GM21423 (cell line): ENCODE data around the gene SOX5.
"Not testable (repeated sequence)": the region's sequence is repeated elsewhere in the genome, so short reads cannot be mapped to it uniquely, and the experiment has no call there.

Source experiments
- ATAC-seq: cut with Tn5 transposase; IDR thresholded peaks from one replicate; pipeline ENCODE4 v1.9.1; 2021; ENCODE audit warnings: mild to moderate bottlenecking, moderate library complexity; ENCODE audit not compliant: unreplicated experiment

Gene SOX5

DNA sequence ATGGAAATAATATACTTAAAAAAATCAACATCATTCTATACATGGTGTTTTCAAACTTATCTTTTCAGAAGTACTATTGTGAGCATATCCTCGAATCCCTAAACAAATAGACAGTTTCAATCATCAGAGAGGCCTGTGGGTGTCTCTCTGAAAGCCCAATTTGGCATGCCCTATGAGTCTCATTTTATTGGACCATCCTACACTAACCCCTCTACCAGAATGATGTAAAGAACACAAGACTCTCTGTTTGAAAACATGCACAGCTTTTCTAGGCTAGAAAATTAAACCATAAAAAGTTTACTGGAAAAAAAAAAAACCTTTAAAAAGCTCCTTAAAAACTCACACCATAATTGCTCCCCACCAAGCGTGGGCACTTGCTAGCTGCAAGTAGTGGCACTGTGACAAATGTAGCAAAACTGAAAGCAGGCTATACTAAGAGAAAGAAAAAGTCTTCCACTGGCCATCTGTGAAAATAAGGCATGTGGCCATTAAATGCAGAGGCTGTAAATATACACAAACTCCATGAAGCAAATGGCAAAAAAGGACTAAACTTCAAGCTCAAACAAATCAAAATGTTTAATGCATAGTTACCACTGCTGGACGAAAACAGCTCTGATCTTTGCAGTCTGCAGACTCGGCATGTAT, 394.2 kb downstream of the SOX5 start:
- ATAC-seq: no peak

DNA sequence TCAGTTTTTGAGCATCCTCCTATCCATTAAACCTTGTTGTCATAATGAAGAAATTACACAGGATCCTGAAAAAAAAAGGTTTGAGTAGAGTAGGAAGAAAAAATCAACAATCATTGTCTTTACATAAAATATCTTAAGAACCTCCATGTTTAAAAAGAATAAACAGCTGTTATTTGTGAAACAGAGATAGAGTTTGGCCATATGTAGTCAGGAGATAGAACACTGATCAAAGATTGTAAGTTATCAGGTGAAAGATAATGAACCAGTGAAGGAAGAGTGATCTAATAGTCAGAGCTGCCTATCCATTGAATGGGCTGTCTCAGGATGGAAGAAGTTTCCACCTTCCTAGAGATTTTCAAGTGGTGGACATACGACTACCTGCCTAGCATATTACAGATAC, 397.1 kb downstream of the SOX5 start:
- ATAC-seq: no peak

DNA sequence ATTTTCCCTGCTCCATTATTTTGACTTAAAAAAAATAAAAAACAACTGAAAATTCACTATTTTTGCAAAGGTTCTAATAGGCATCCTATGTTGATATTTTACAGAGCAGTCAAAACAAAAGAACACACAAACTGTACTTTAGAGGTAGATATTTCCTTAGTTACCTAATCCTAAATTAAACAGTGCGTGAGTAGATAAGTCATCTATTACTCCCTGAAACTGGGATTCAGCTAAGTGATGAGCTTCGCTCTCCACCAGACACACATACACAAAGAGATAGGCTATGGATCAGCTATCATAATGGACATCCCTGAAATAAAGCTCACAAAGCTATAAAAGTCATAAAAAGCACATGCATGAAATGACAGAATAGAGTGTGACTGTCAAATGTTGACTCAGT, 398.7 kb downstream of the SOX5 start:
- no peak for ATAC-seq

GRCh38 chr12:23548742-23549141, 400.7 kb downstream of the SOX5 start:
- ATAC-seq: no peak

- no peak for ATAC-seq
Measured at GRCh38 chr12:23546756-23547155, 402.7 kb downstream of the SOX5 start.

DNA sequence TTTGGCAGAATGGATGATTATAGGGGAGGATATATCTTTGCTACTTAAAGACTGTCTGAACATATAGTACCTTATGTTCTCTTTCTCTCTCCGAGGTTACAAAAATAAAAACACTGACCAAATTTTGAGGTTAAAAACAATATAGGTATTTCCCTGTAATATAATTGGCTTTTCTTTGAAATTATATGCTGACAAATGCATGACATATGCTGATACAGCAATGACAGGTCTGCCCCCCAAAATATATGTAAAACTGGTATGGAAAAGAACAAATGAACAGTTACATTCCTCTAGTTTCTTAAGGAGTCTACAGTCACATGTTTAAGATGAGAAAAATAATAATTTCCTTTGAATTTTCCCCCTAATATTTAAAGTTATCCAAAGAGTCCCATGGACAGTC, 405.7 kb downstream of the SOX5 start:
- ATAC-seq: no peak

DNA sequence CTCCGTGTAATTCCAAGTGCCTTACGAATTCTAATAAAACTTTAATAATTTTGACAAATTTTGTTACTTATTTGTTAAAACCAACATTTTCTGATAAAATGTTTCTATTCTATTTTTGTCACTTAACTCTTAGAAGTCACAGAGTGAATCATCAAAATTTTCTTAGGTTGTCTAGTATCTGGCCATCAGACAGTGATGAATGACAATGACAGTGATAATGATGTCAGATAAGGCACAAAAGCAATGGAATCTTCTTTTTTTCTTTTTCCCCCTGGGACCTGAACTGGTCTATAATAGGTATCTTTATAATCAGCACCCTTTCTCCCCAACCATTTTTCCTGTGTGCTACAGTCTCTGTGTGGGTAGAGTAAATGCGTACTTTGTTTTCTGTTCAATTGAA, 407.3 kb downstream of the SOX5 start:
- no peak for ATAC-seq

DNA sequence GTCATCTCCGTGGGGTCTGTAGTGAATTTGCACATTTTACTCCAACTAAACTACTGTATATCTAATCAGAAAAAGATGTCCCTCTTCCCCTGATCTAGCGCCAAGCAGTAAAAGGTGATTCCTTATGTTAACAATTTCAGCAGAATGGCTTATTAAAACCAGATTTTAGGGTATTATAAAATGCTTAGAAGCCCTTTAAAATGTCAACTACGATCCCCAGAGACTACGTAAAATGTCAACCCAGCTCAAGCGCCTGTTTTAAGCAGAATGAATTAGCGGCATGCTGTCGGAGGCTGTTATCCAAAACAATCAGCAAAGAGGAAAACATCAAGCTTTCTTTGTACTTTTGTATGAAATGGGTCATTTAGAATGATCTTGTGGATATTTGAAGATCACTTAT, 408.9 kb downstream of the SOX5 start:
- ATAC-seq: no peak

DNA sequence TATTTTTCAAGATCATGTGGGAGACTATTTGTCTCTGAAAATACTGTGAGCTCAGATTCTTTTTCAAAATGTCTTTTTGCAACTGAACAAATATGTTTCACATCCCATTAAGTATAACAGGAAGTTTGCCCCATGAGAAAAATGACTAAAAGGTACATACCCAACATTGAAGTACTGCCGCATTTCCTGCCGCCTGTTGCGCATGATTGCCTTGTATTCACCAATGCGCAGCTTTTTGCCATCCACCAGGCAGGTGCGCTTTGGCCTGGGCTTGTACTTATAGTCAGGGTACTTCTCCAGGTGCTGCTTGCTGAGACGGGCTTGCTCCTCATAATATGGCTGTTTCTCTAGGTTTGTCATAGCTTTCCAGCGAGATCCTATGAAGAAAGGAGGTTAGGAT, 413.2 kb downstream of the SOX5 start:
- ATAC-seq: no peak

DNA sequence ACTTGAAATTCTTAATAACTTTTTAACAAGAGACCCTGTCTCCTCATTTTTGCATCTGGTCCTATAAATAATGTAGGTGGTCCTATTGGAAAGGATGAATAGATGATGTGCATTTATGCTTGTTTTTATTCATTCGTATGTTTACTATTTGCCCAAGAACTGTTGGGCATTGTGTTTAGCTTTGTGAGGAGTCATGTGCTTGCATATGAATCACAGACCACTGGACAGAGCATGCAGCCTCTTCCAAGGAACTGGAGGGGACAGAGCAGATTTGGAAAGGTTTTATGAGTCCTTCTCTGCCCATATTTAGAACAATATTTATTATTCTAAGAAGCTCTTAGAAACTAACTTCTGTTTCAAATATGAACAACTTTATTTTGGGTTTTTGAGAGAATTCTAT, 414.0 kb downstream of the SOX5 start:
- no peak for ATAC-seq

DNA sequence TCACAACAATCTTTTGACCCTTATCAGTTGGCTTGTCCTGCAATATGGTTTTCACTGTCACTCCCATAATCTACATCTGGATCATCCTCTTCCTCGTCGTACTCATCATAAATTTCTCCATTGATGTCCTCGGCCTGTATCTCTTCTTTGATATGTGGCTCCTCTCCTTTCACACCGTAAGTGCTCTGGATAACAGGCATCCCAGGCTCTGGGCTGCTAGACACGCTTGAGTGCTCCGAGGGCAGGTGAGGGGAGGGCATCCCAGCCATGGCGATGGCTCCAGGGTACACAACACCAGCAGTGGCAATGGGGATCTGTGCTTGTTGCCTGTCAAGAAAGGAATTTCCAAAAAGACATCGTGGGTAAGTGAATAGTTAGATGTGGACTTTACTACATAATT, 415.3 kb downstream of the SOX5 start:
- no peak for ATAC-seq

- ATAC-seq: no peak
Measured at GRCh38 chr12:23533699-23534098, 415.8 kb downstream of the SOX5 start.

- no peak for ATAC-seq
Measured at GRCh38 chr12:23533265-23533664, 416.2 kb downstream of the SOX5 start.

GRCh38 chr12:23528316-23528715, 421.2 kb downstream of the SOX5 start:
- ATAC-seq: no peak

GRCh38 chr12:23525450-23526072, 423.9 kb downstream of the SOX5 start:
- no peak for ATAC-seq

DNA sequence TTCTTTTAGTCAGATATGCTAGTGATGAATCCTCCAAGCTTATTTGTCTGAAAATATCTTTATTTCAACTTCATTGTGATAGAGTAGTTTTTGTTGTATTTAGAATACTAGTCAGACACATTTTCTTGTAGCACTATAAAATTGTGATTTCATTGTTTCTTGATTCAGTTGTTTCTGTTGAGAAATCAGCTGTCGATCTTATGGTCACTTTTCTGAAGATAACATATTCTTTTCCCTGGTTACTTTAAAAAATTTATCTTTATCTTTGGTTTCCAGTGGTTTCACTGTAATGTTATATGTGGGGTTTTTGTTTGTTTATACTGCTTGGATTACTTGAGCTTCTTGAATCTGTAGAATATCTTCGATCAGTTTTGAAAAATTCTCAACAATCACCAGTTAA, 426.1 kb downstream of the SOX5 start:
- ATAC-seq: no peak

DNA sequence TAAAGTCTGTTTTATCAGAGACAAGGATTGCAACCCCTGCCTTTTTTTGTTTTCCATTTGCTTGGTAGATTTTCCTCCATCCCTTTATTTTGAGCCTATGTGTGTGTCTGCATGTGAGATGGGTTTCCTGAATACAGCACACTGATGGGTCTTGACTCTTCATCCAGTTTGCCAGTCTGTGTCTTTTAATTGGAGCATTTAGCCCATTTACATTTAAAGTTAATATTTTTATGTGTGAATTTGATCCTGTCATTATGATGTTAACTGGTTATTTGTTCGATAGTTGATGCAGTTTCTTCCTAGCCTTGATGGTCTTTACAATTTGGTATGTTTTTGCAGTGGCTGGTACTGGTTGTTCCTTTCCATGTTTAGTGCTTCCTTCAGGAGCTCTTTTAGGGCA, 430.0 kb downstream of the SOX5 start:
- ATAC-seq: not testable (repeated sequence)

DNA sequence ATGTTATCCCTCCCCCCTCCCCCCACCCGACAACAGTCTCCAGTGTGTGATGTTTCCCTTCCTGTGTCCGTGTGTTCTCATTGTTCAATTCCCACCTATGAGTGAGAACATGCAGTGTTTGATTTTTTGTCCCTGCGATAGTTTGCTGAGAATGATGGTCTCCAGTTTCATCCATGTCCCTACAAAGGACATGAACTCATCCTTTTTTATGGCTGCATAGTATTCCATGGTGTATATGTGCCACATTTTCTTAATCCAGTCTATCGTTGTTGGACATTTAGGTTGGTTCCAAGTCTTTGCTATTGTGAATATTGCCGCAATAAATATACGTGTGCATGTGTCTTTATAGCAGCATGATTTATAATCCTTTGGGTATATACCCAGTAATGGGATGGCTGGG, 433.7 kb downstream of the SOX5 start:
- ATAC-seq: not testable (repeated sequence)

DNA sequence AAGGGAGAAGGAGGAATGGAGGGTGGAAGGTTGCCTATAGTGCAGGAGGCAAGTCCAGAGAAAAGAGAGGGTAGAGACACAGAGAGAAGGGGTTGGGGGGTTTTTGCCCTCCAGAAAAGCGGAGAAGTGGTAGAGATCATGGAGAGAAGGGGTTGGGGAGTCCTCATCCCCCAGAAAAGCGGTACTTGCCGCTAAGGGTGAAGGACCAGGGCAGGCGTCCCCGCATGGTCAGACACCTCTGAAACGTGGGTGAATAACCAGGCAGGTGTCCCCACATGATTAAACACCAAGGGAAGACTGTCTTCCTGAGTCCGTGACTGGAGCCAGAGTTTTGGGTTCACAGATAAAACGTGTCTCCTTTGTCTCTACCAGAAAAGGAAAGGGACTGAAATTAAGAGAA, 439.0 kb downstream of the SOX5 start:
- no peak for ATAC-seq

DNA sequence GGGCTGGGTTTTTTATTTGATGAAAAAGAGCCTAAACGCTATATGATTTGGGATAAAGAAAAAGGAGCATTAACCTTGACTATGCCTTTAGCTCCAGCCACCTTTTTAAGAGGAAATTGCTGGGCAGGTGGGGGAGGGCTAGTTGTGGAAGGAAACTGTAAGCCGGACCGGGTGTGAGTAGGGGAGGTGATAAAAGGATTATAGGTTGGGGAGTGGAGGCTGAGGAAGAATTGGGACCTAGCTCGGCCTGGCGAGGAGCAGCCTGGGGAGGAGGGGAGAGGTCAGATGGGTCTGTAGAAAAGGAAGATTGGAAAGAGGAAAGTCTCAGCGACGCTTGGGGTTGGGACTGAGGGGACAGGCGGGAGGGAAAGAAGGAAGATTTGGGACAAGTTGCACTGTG, 439.6 kb downstream of the SOX5 start:
- ATAC-seq: not testable (repeated sequence)

DNA sequence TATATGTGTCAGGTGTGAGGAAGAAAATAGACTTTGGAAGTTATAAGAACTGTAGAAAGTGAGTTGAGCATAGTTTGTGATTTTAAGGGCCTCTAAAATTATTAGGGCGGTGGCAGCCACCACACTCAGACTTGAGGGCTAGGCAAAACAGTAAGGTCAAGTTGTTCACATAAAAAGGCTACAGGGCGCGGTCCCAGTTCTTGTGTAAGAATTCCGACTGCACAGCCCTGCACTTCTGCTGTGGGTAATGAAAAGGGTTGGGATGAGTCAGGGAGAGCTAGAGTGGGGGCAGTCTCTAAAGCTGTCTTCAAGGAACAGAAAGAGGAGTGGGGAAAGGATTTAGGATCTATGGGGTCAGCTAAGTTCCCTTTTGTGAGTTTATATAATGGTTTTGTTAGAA, 441.7 kb downstream of the SOX5 start:
- not testable (repeated sequence) for ATAC-seq

- not testable (repeated sequence) for ATAC-seq
Measured at GRCh38 chr12:23505736-23506135, 443.7 kb downstream of the SOX5 start.
